C4-2B (cell line): ENCODE results near the gene COL23A1.

Experiments used
- CTCF ChIP-seq: fragments of 450-650 bp; conservative IDR thresholded peaks from 2 replicates; pipeline ENCODE4 v1.5.1; 2017; ENCODE audit warnings: mild to moderate bottlenecking
- ZFX ChIP-seq: fragments of 450-650 bp; IDR thresholded peaks from 2 replicates; pipeline ENCODE4 v1.6.1; 2017

- TF ChIP-seq CTCF (no peak), ZFX (no peak)
These were observed 318.3 kb downstream of the COL23A1 start for GRCh38 chr5:178271726-178272479.
